Activated naive CD8-positive, alpha-beta T cell treated with anti-CD3 and anti-CD28 coated beads, Interleukin-2, amount 10 ng/mL, durations not matched to agents 7 days and 5 days (primary cell): ENCODE results near the gene ACCSL. TPM values are rescaled to one million over a fixed set of nuclear protein-coding genes. Genes with fewer than 3 reads are reported as not detected.

Experiments used
- ATAC-seq: fragments of 150-1000 bp; cut with Tn5 transposase; one replicate; pipeline ENCODE4 v1.10.0; 2021; ENCODE audit warnings: low read depth, moderate library complexity
- POLR2A ChIA-PET: fragments of 350-600 bp; sonication (Branson Sonifier 250); formaldehyde crosslinking; loops from one replicate; lab custom pipeline; 2021; ENCODE audit warnings: antibody characterized with exemption; lab: Charles Lee
- DNase-seq: peaks from one replicate; pipeline ENCODE4 v3.0.0; 2021
- H3K27ac Mint-ChIP-seq: one replicate; pipeline ENCODE4 v1.8.0; 2022; ENCODE audit warnings: mild to moderate bottlenecking, mixed read lengths
- H3K27me3 Mint-ChIP-seq: one replicate; pipeline ENCODE4 v1.8.0; 2022; ENCODE audit warnings: mild to moderate bottlenecking, moderate library complexity, mixed read lengths
- H3K36me3 Mint-ChIP-seq: one replicate; pipeline ENCODE4 v1.8.0; 2021; ENCODE audit warnings: mild to moderate bottlenecking, mixed read lengths
- H3K4me1 Mint-ChIP-seq: one replicate; pipeline ENCODE4 v1.8.0; 2021; ENCODE audit warnings: mixed read lengths
- H3K4me3 Mint-ChIP-seq: one replicate; pipeline ENCODE4 v1.8.0; 2022; ENCODE audit warnings: mild to moderate bottlenecking, moderate library complexity, mixed read lengths
- H3K9me3 Mint-ChIP-seq: one replicate; pipeline ENCODE4 v1.8.0; 2021; ENCODE audit warnings: mixed read lengths
- total RNA-seq, 2 experiments: library from RNA; stranded (reverse); gene quantifications; one replicate each; pipeline ENCODE4 v1.2.3, GENCODE V29; 2021

ACCSL gene
- total RNA-seq, result not detected

DNA sequence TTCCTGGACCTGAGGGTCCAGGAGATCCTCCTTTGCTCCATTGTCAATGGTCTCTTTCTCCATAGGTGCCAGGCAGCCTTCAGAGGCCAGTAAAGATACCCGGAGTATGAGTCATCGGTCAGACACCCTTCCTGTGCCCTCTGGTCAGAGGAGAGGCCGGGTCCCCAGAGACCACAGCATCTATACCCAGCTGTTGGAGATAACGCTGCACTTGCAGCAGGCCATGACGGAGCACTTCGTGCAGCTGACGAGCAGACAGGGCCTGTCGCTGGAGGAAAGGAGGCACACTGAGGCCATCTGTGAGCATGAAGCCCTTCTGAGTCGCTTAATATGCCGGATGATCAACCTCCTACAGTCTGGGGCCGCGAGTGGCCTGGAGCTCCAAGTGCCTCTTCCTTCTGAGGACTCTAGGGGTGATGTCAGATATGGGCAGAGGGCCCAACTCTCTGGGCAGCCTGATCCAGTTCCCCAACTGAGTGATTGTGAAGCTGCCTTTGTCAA lies at the start of gene ACCSL:
Gene ACCSL (plus strand): TSS at position 51 of the 501 bp plus-strand sequence. CDS start 56 bp downstream, at position 107.
- no peaks in the 10 kb centered on the region for H3K27me3 Mint-ChIP-seq
- H3K4me3 Mint-ChIP-seq, result no peak within 1 kb of the TSS
- POLR2A ChIA-PET, result no interaction called here
- no peak for ATAC-seq
- no peaks in the 10 kb centered on the region for H3K36me3 Mint-ChIP-seq
- no peaks in the 10 kb centered on the region for H3K9me3 Mint-ChIP-seq
- H3K4me1 Mint-ChIP-seq, result no peaks in the 10 kb centered on the region
- H3K27ac Mint-ChIP-seq, result no peak within 1 kb of the TSS
- DNase-seq, result no peak

DNA sequence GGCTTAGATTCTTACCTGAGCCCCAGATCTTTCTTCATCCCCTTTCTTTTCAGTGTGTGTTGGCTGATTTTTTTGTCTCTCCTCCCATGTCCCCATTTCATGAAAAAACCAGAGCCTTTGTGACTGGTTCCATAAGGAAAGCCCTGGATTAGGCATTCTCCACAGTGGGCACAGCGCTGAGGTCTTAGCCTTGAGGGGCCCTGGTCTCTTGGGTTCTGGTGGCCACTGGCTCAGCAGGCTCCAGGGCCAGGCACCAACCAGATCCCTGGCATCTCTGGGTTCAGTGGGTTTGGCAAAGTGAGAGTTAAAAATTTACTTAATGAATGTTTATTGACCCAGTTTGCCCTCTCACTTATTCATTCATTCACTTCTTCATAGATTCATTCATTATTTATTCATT lies 49.5 kb upstream of the ACCSL start:
- Mint-ChIP-seq H3K4me3 (no peak overlapping the region), H3K27ac (no peak overlapping the region), H3K4me1 (no peaks in the 10 kb centered on the region), H3K9me3 (no peaks in the 10 kb centered on the region), H3K27me3 (peaks cover 3% of the 10 kb centered on the region), H3K36me3 (no peaks in the 10 kb centered on the region)
- DNase-seq, result no peak
- ATAC-seq, result no peak
- POLR2A ChIA-PET, result no interaction called here

- no peaks in the 10 kb centered on the region for H3K36me3 Mint-ChIP-seq
- no peaks in the 10 kb centered on the region for H3K4me1 Mint-ChIP-seq
- no peaks in the 10 kb centered on the region for H3K9me3 Mint-ChIP-seq
- POLR2A ChIA-PET, result no interaction called here
- no peak overlapping the region for H3K4me3 Mint-ChIP-seq
- DNase-seq (no peak), ATAC-seq (no peak)
- H3K27ac Mint-ChIP-seq, result no peak overlapping the region
- H3K27me3 Mint-ChIP-seq, result no peaks in the 10 kb centered on the region
Measured at GRCh38 chr11:44000731-44001130, 47.0 kb upstream of the ACCSL start.

DNA sequence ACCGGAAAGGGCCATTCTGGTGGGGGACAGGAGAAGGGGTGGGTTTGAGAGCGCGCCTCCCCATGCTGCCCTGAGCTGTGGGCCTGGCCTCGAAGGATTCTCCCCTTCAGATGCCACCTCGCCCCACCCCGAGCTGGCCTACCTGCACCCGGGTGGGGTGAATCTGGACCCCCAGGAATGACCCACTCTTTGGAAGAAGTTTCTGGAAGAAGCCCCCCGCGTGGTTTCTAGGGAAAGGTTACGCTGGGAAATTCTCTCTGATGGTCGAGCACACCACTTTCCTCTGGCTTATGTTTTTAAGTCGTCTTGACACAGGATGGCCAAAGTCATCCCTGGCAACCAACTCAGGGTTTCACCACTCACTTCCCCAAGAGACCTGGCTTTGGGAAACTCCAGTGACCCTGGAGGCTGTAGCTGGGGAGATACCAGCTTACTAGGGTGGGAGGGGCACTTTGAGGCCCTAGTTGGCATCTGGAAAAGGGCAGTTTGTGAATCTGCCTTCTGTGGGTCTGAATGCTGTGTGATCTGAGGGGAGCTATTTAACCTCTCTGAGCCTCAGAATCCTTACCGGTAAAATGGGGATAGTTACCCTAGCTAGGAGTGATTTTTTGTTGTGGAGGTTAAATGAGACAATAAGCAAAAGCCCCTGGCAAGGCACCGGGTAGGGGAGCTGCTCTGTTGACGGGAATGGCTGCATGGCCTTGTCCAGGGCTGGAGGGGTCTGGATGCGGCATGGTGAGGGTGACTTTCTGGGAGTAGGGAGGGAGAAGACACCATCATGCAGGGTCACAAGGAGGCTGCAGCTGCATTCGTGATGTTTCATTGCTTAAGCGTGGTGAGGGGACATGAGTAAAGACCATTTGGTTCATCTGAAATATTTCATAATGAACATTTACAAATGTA lies 45.3 kb upstream of the ACCSL start:
- Mint-ChIP-seq H3K4me3 (no peak overlapping the region), H3K27ac (no peak overlapping the region), H3K9me3 (no peaks in the 10 kb centered on the region), H3K4me1 (no peaks in the 10 kb centered on the region), H3K27me3 (no peaks in the 10 kb centered on the region), H3K36me3 (no peaks in the 10 kb centered on the region)
- DNase-seq (no peak), ATAC-seq (no peak)
- POLR2A ChIA-PET, result no interaction called here

DNA sequence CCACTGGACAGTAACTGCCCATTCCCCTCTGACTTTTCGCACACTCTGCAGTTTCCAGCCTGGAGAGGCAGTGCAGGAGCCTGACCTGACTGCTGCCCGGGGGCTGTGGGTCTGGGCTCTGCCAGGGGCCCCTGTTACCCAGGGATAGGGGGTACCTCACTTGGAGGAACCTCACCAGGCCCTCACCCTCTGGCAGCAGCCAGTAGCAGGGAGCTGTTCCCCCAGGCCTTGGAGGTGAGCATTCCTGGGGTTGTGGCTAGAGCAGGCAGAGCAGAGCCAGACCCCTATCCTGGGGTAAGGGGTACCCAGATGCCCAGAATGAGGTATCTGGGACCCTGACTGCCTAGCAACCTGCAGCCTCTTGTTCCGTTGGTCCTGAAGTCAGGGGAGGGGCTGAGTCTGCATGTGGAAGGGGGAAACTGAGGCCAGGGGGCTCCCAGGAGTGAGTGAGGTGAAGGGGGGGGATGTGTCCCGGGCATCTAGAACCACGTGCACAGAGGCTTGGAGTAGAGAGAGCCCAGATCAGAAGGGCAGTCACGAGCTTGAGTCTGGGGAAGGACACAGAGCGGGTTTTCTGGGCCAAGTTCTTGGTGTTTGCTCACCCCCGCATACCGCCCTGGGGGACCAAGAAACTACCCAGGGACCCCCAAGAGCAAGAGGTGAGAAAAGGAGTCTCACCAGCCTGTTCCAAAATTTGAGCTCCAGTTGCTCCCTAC lies 43.9 kb upstream of the ACCSL start:
- Mint-ChIP-seq H3K4me3 (no peak overlapping the region), H3K36me3 (no peaks in the 10 kb centered on the region), H3K27ac (no peak overlapping the region), H3K9me3 (no peaks in the 10 kb centered on the region), H3K27me3 (no peaks in the 10 kb centered on the region), H3K4me1 (no peaks in the 10 kb centered on the region)
- ATAC-seq (no peak), DNase-seq (no peak)
- POLR2A ChIA-PET, result no interaction called here

GRCh38 chr11:44004452-44005062 lies 43.2 kb upstream of the ACCSL start:
- H3K36me3 Mint-ChIP-seq, result no peaks in the 10 kb centered on the region
- H3K4me1 Mint-ChIP-seq, result no peaks in the 10 kb centered on the region
- DNase-seq, result no peak

DNA sequence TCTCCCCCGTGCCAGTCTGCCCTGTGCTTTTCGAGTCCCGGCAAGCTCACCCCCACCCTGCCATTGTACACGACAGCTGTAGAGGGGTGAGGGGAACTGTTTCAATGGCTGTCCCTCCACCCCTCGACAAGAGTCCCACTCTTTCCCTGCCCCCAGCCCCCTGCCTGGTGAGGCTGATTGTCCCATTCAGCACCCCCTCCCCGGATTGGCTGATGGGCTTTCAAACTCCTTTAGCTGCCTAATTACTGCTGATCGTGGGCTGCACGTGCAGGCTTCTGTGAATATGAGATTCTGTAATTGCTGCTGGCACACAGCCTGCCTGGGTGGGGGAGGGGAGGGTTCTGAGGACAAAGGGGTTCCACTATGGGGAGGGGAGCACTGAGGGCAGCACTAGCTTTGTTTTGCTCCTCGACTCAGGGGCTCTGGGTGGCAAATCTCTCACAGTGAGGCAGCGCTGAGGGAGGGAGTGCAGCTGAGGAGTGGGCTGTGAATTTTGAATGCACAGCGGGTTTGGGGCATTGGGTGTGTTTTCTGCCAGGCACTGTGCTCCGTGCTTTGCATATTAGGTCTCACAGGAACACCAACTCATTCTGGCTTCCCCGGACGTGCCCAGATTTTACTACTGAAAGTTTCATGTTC lies 42.6 kb upstream of the ACCSL start:
- Mint-ChIP-seq H3K27me3 (no peaks in the 10 kb centered on the region), H3K4me1 (no peaks in the 10 kb centered on the region), H3K27ac (no peak overlapping the region), H3K4me3 (no peak overlapping the region), H3K36me3 (no peaks in the 10 kb centered on the region), H3K9me3 (no peaks in the 10 kb centered on the region)
- ATAC-seq (no peak), DNase-seq (no peak)
- POLR2A ChIA-PET, result no interaction called here

More at GRCh38 chr11:44004452-44005062, 43.2 kb upstream of the ACCSL start:
- POLR2A ChIA-PET, result no interaction called here
- Mint-ChIP-seq H3K4me3 (no peak overlapping the region), H3K9me3 (no peaks in the 10 kb centered on the region), H3K27me3 (no peaks in the 10 kb centered on the region), H3K27ac (no peak overlapping the region)
- no peak for ATAC-seq

DNA sequence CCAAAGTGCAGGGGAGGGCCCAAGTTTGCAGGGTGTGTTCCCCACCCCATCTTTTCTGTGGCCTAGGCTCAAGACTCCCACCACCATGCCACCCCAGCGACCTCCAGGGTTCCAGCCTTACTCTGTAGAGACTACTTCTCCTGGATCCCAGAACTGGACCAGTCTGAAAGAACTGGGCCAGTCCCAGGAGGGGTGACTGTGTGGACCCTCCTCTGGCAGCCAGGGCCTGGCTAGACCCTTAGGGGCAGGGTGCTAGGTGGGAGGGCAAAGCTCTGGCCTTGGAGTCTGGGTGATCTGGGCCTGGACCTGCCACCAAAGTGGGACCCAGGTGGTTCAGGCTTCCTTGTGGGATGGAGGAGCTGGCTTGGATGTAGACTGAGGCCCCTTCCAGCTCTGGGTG lies 41.8 kb upstream of the ACCSL start:
- DNase-seq, result no peak
- H3K36me3 Mint-ChIP-seq, result no peaks in the 10 kb centered on the region

GRCh38 chr11:44006917-44007361 lies 40.8 kb upstream of the ACCSL start:
- Mint-ChIP-seq H3K36me3 (no peaks in the 10 kb centered on the region), H3K9me3 (no peaks in the 10 kb centered on the region), H3K27me3 (peaks cover under 1% of the 10 kb centered on the region), H3K4me3 (no peak overlapping the region), H3K4me1 (no peaks in the 10 kb centered on the region), H3K27ac (no peak overlapping the region)
- POLR2A ChIA-PET, result no interaction called here
- ATAC-seq, result no peak
- DNase-seq, result no peak

More for the DNA sequence above, 41.8 kb upstream of the ACCSL start:
- Mint-ChIP-seq H3K4me3 (no peak overlapping the region), H3K4me1 (no peaks in the 10 kb centered on the region), H3K9me3 (no peaks in the 10 kb centered on the region), H3K27me3 (no peaks in the 10 kb centered on the region), H3K27ac (no peak overlapping the region)
- no peak for ATAC-seq
- POLR2A ChIA-PET, result no interaction called here

- no peak overlapping the region for H3K4me3 Mint-ChIP-seq
- H3K36me3 Mint-ChIP-seq, result no peaks in the 10 kb centered on the region
- POLR2A ChIA-PET, result no interaction called here
- ATAC-seq (no peak), DNase-seq (no peak)
- H3K4me1 Mint-ChIP-seq, result no peaks in the 10 kb centered on the region
- H3K27me3 Mint-ChIP-seq, result peaks cover 3% of the 10 kb centered on the region
- no peaks in the 10 kb centered on the region for H3K9me3 Mint-ChIP-seq
- no peak overlapping the region for H3K27ac Mint-ChIP-seq
Measured at GRCh38 chr11:44007481-44008087, 40.2 kb upstream of the ACCSL start.

GRCh38 chr11:44008088-44008501 lies 39.7 kb upstream of the ACCSL start:
- POLR2A ChIA-PET, result no interaction called here
- H3K27ac Mint-ChIP-seq, result no peak overlapping the region
- H3K4me1 Mint-ChIP-seq, result no peaks in the 10 kb centered on the region
- no peak overlapping the region for H3K4me3 Mint-ChIP-seq
- DNase-seq (no peak), ATAC-seq (no peak)
- H3K27me3 Mint-ChIP-seq, result peaks cover 3% of the 10 kb centered on the region
- no peaks in the 10 kb centered on the region for H3K9me3 Mint-ChIP-seq
- no peaks in the 10 kb centered on the region for H3K36me3 Mint-ChIP-seq

- Mint-ChIP-seq H3K9me3 (no peaks in the 10 kb centered on the region), H3K4me1 (no peaks in the 10 kb centered on the region), H3K27me3 (peaks cover 3% of the 10 kb centered on the region), H3K27ac (no peak overlapping the region), H3K36me3 (no peaks in the 10 kb centered on the region), H3K4me3 (no peak overlapping the region)
- ATAC-seq (no peak), DNase-seq (no peak)
- POLR2A ChIA-PET, result no interaction called here
Measured at GRCh38 chr11:44008698-44009097, 39.1 kb upstream of the ACCSL start.

- POLR2A ChIA-PET, result no interaction called here
- no peaks in the 10 kb centered on the region for H3K4me1 Mint-ChIP-seq
- ATAC-seq (no peak), DNase-seq (no peak)
- H3K27me3 Mint-ChIP-seq, result peaks cover 5% of the 10 kb centered on the region
- no peak overlapping the region for H3K27ac Mint-ChIP-seq
- H3K9me3 Mint-ChIP-seq, result no peaks in the 10 kb centered on the region
- no peaks in the 10 kb centered on the region for H3K36me3 Mint-ChIP-seq
- no peak overlapping the region for H3K4me3 Mint-ChIP-seq
Measured at GRCh38 chr11:44010789-44011251, 37.0 kb upstream of the ACCSL start.
